Stimulated activated CD8-positive, alpha-beta memory T cell treated with anti-CD3 and anti-CD28 coated beads, Interleukin-7, amount 100 ng/mL, for 24 hours (primary cell): ENCODE data around the gene ZBTB8A.
"Not testable (repeated sequence)": the region's sequence is repeated elsewhere in the genome, so short reads cannot be mapped to it uniquely, and the experiment has no call there.

Experiments used
- DNase-seq: peaks from one replicate; pipeline ENCODE4 v3.0.0-alpha.2; 2020; ENCODE audit warnings: low read depth

Gene ZBTB8A

GRCh38 chr1:32536764-32537163 lies 2.5 kb upstream of the ZBTB8A start:
- no peak for DNase-seq

GRCh38 chr1:32539584-32540571 lies 651 bp downstream of the ZBTB8A start:
- no peak for DNase-seq

GRCh38 chr1:32540605-32541004 lies 1.4 kb downstream of the ZBTB8A start:
- DNase-seq = no peak

- DNase-seq = no peak
Measured at GRCh38 chr1:32541064-32541566, 1.9 kb downstream of the ZBTB8A start.

GRCh38 chr1:32546611-32547010 lies 7.4 kb downstream of the ZBTB8A start:
- no peak for DNase-seq

- no peak for DNase-seq
Measured at GRCh38 chr1:32549616-32550015, 10.4 kb downstream of the ZBTB8A start.

- DNase-seq = no peak
Measured at GRCh38 chr1:32554288-32554687, 15.1 kb downstream of the ZBTB8A start.

GRCh38 chr1:32557035-32557434 lies 17.8 kb downstream of the ZBTB8A start:
- not testable (repeated sequence) for DNase-seq

- DNase-seq = no peak
Measured at GRCh38 chr1:32557812-32558211, 18.6 kb downstream of the ZBTB8A start.

GRCh38 chr1:32568929-32569328 lies 29.7 kb downstream of the ZBTB8A start:
- DNase-seq = no peak

GRCh38 chr1:32580348-32581017 lies 41.3 kb downstream of the ZBTB8A start:
- no peak for DNase-seq

- no peak for DNase-seq
Measured at GRCh38 chr1:32592943-32593342, 53.7 kb downstream of the ZBTB8A start.

GRCh38 chr1:32600034-32600433 lies 60.8 kb downstream of the ZBTB8A start:
- no peak for DNase-seq

- DNase-seq = no peak
Measured at GRCh38 chr1:32605711-32606424, 66.6 kb downstream of the ZBTB8A start.

GRCh38 chr1:32606565-32607371 lies 67.5 kb downstream of the ZBTB8A start:
- no peak for DNase-seq

- DNase-seq = no peak
Measured at GRCh38 chr1:32609180-32609579, 70.0 kb downstream of the ZBTB8A start.

- DNase-seq = no peak
Measured at GRCh38 chr1:32611859-32612188, 72.6 kb downstream of the ZBTB8A start.

- peak; percentile 26 for DNase-seq
Measured at GRCh38 chr1:32612189-32612881, 73.1 kb downstream of the ZBTB8A start.

GRCh38 chr1:32613472-32613871 lies 74.2 kb downstream of the ZBTB8A start:
- DNase-seq = no peak

GRCh38 chr1:32618673-32619221 lies 79.5 kb downstream of the ZBTB8A start:
- no peak for DNase-seq
